ENCODE results near the gene FOXR1.
A peak's percentile ranks its signal among the peaks of the same experiment; 100 is the strongest.

Gene FOXR1

GRCh38 chr11:119028346-119029068, 56.9 kb downstream of the FOXR1 start:
- no peak for DNase-seq

DNA sequence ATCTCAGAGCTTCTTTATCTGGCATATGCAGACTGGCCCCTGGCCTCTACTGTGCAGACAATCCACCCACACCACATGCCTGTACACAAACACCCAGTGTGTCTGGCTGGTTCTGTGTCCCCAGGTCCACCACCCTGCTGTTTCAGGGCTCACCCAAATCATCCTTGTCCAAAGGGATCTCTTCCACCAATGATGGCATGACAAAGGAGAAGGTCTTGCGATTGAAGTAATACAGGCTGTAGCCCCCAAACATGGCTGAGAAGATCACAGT, 57.4 kb downstream of the FOXR1 start:
- DNase-seq: no peak

- DNase-seq: no peak
Measured at GRCh38 chr11:119029340-119030028, 57.9 kb downstream of the FOXR1 start.

- DNase-seq: no peak
Measured at GRCh38 chr11:119030029-119030328, 58.4 kb downstream of the FOXR1 start.

GRCh38 chr11:119030329-119031047, 58.9 kb downstream of the FOXR1 start, which contains the start of gene SLC37A4:
TSS of gene SLC37A4 (minus strand) at chr11:119030877.
- DNase-seq: peak; percentile 99
